ENCODE data around the gene RAP1A. TPM values are rescaled to one million over a fixed set of nuclear protein-coding genes. Genes with fewer than 3 reads are reported as not detected.
"Not testable (repeated sequence)": the region's sequence is repeated elsewhere in the genome, so short reads cannot be mapped to it uniquely, and the experiment has no call there.

Gene RAP1A
- total RNA-seq, 4 donors from 2014 or later, result 171 to 325 (median 216) TPM

GRCh38 chr1:111738133-111738435 lies 118.5 kb downstream of the RAP1A start:
- peak overlapping the region; percentile 67 to 79 (median 74) for H3K4me3 ChIP-seq
- H3K36me3 ChIP-seq, result peaks cover 0 to 5% (median 0%) of the 10 kb centered on the region in 4 donors
- no peak for DNase-seq (ENCODE audit: extremely low spot score)
- TF ChIP-seq POLR2A (IDR thresholded peaks at IDR 0.05; ENCODE audit: low read depth), result no peak
- no peak for TF ChIP-seq EP300 (IDR thresholded peaks at IDR 0.05)
- TF ChIP-seq POLR2AphosphoS5 (IDR thresholded peaks at IDR 0.05), result no peak
- no peaks in the 10 kb centered on the region for H3K9me3 ChIP-seq
- WGBS, result 12% methylated on average over 9 of the region's 9 CpGs
- peak overlapping the region; percentile 83 to 95 (median 94) for H3K27ac ChIP-seq (replicated peaks in 1 of 4)
- H3K4me1 ChIP-seq, result peaks cover 57 to 74% (median 68%) of the 10 kb centered on the region in 4 donors
- intact Hi-C loops (cut with DNase I), result no loop called here
- no peaks in the 10 kb centered on the region for H3K27me3 ChIP-seq

GRCh38 chr1:111738436-111739193 lies 119.0 kb downstream of the RAP1A start:
- Histone ChIP-seq H3K27ac (replicated peaks in 1 of 4) (peak overlapping the region; percentile 83 to 95 (median 94)), H3K4me1 (peaks cover 57 to 72% (median 62%) of the 10 kb centered on the region in 4 donors), H3K27me3 (no peaks in the 10 kb centered on the region), H3K36me3 (peaks cover 0 to 5% (median 0%) of the 10 kb centered on the region in 4 donors), H3K9me3 (no peaks in the 10 kb centered on the region), H3K4me3 (peak overlapping the region; percentile 67 to 79 (median 74))
- no peak for TF ChIP-seq EP300 (IDR thresholded peaks at IDR 0.05)
- TF ChIP-seq POLR2AphosphoS5 (IDR thresholded peaks at IDR 0.05), result peak; percentile 63 to 79
- intact Hi-C loops (cut with DNase I), result no loop called here
- WGBS, result 0% methylated on average over 23 of the region's 61 CpGs
- DNase-seq (ENCODE audit: extremely low spot score), result no peak

GRCh38 chr1:111739194-111739924 lies 119.8 kb downstream of the RAP1A start, which contains the start of gene INKA2:
Gene INKA2 (minus strand): TSS chr1:111739395. CDS start chr1:111739242, 153 bp downstream.
- DNase-seq (ENCODE audit: extremely low spot score), result peak; percentile 97
- Histone ChIP-seq H3K27me3 (no peaks in the 10 kb centered on the region), H3K9me3 (no peaks in the 10 kb centered on the region), H3K36me3 (peaks cover 0 to 5% (median 0%) of the 10 kb centered on the region in 4 donors), H3K27ac (replicated peaks in 1 of 4) (peak within 1 kb of the TSS; percentile 83 to 95 (median 94)), H3K4me3 (peak within 1 kb of the TSS; percentile 67 to 79 (median 74)), H3K4me1 (peaks cover 55 to 65% (median 55%) of the 10 kb centered on the region in 4 donors)
- TF ChIP-seq POLR2A (IDR thresholded peaks at IDR 0.05; ENCODE audit: low read depth) (peak; percentile 59), CTCF (IDR thresholded peaks at IDR 0.05) (peak in 1 of 3 experiments; percentile 2), POLR2AphosphoS5 (IDR thresholded peaks at IDR 0.05) (peak; percentile 83 to 96), EP300 (IDR thresholded peaks at IDR 0.05) (no peak)
- intact Hi-C loops (cut with DNase I), result no loop called here
- WGBS, result 0% methylated on average over 28 of the region's 59 CpGs

- Histone ChIP-seq H3K27me3 (no peaks in the 10 kb centered on the region), H3K9me3 (no peaks in the 10 kb centered on the region), H3K4me1 (peaks cover 47 to 57% (median 49%) of the 10 kb centered on the region in 4 donors), H3K4me3 (peak overlapping the region; percentile 67 to 79 (median 74)), H3K27ac (replicated peaks in 1 of 4) (peak overlapping the region; percentile 83 to 95 (median 94)), H3K36me3 (peaks cover 0 to 5% (median 0%) of the 10 kb centered on the region in 4 donors)
- DNase-seq (ENCODE audit: extremely low spot score), result no peak
- TF ChIP-seq EP300 (IDR thresholded peaks at IDR 0.05) (no peak), CTCF (IDR thresholded peaks at IDR 0.05) (peak; percentile 4 to 20 (median 4)), POLR2A (IDR thresholded peaks at IDR 0.05; ENCODE audit: low read depth) (no peak), POLR2AphosphoS5 (IDR thresholded peaks at IDR 0.05) (peak; percentile 43)
- 1% methylated on average over 40 of the region's 63 CpGs for whole genome bisulfite sequencing
- intact Hi-C loops (cut with DNase I), result no loop called here
Observed at GRCh38 chr1:111739925-111740765, 120.6 kb downstream of the RAP1A start.

- peaks cover 26 to 36% (median 29%) of the 10 kb centered on the region in 4 donors for H3K4me1 ChIP-seq
- intact Hi-C loops (cut with DNase I); H3K4me3 ChIP-seq; H3K27ac ChIP-seq (replicated peaks in 1 of 4); DNase-seq (ENCODE audit: extremely low spot score); H3K27me3 ChIP-seq; H3K36me3 ChIP-seq; H3K9me3 ChIP-seq: not testable (repeated sequence)
- WGBS, result 87% methylated on average over 14 of the region's 14 CpGs
Observed at GRCh38 chr1:111742292-111742691, 122.7 kb downstream of the RAP1A start.

Data from esophagus muscularis mucosa (tissue), 4 donors.